ENCODE measurements around the gene FNDC3B.

The FNDC3B gene

GRCh38 chr3:172371544-172371943 lies 332.2 kb downstream of the FNDC3B start:
- Histone ChIP-seq H3K9me3 (ENCODE audit: insufficient read depth, low read depth, low read length) (no peaks in the 10 kb centered on the region), H3K9ac (ENCODE audit: low read depth, low read length) (no peak overlapping the region), H3K27ac (ENCODE audit: low read depth, low read length) (no peak overlapping the region), H3K4me3 (ENCODE audit: low read length) (no peak overlapping the region), H3K4me1 (ENCODE audit: insufficient read depth, low read length) (no peaks in the 10 kb centered on the region), H3K36me3 (ENCODE audit: insufficient read depth, low read length) (peaks cover 60% of the 10 kb centered on the region), H3K27me3 (ENCODE audit: insufficient read depth, low read length) (no peaks in the 10 kb centered on the region)
- 98% methylated on average over 3 of the region's 4 CpGs for WGBS

- Histone ChIP-seq H3K9me3 (ENCODE audit: insufficient read depth, low read depth, low read length) (no peaks in the 10 kb centered on the region), H3K9ac (ENCODE audit: low read depth, low read length) (no peak overlapping the region), H3K36me3 (ENCODE audit: insufficient read depth, low read length) (peaks cover 63% of the 10 kb centered on the region), H3K4me1 (ENCODE audit: insufficient read depth, low read length) (no peaks in the 10 kb centered on the region), H3K27ac (ENCODE audit: low read depth, low read length) (no peak overlapping the region), H3K27me3 (ENCODE audit: insufficient read depth, low read length) (no peaks in the 10 kb centered on the region), H3K4me3 (ENCODE audit: low read length) (no peak overlapping the region)
- 91% methylated on average over 4 of the region's 4 CpGs for WGBS
Observed at GRCh38 chr3:172372895-172373294, 333.5 kb downstream of the FNDC3B start.

- no peaks in the 10 kb centered on the region for H3K27me3 ChIP-seq (ENCODE audit: insufficient read depth, low read length)
- 93% methylated on average over 5 of the region's 5 CpGs for WGBS
- no peak overlapping the region for H3K9ac ChIP-seq (ENCODE audit: low read depth, low read length)
- 0 out of 2 replicates have a peak, but pooled peaks cover under 1% of the 10 kb centered on the region for H3K9me3 ChIP-seq (ENCODE audit: insufficient read depth, low read depth, low read length)
- no peak overlapping the region for H3K4me3 ChIP-seq (ENCODE audit: low read length)
- H3K4me1 ChIP-seq (ENCODE audit: insufficient read depth, low read length): no peaks in the 10 kb centered on the region
- peaks cover 69% of the 10 kb centered on the region for H3K36me3 ChIP-seq (ENCODE audit: insufficient read depth, low read length)
- H3K27ac ChIP-seq (ENCODE audit: low read depth, low read length): no peak overlapping the region
Observed at GRCh38 chr3:172373912-172374311, 334.5 kb downstream of the FNDC3B start.

- H3K9me3 ChIP-seq (ENCODE audit: insufficient read depth, low read depth, low read length): peaks cover 12% of the 10 kb centered on the region; the same call in 1 of the 2 replicates
- 86% methylated on average over 4 of the region's 4 CpGs for WGBS
- H3K36me3 ChIP-seq (ENCODE audit: insufficient read depth, low read length): peaks cover 70% of the 10 kb centered on the region
- no peaks in the 10 kb centered on the region for H3K27me3 ChIP-seq (ENCODE audit: insufficient read depth, low read length)
- no peak overlapping the region for H3K4me3 ChIP-seq (ENCODE audit: low read length)
- no peak overlapping the region for H3K27ac ChIP-seq (ENCODE audit: low read depth, low read length)
- H3K9ac ChIP-seq (ENCODE audit: low read depth, low read length): no peak overlapping the region
- H3K4me1 ChIP-seq (ENCODE audit: insufficient read depth, low read length): no peaks in the 10 kb centered on the region
Observed at GRCh38 chr3:172375206-172375850, 335.9 kb downstream of the FNDC3B start.

- H3K4me1 ChIP-seq (ENCODE audit: insufficient read depth, low read length): no peaks in the 10 kb centered on the region
- H3K4me3 ChIP-seq (ENCODE audit: low read length): no peak overlapping the region
- no peak overlapping the region for H3K27ac ChIP-seq (ENCODE audit: low read depth, low read length)
- no peaks in the 10 kb centered on the region for H3K27me3 ChIP-seq (ENCODE audit: insufficient read depth, low read length)
- no peak overlapping the region for H3K9ac ChIP-seq (ENCODE audit: low read depth, low read length)
- peaks cover 71% of the 10 kb centered on the region for H3K36me3 ChIP-seq (ENCODE audit: insufficient read depth, low read length)
- peaks cover 20% of the 10 kb centered on the region; the same call in 1 of the 2 replicates for H3K9me3 ChIP-seq (ENCODE audit: insufficient read depth, low read depth, low read length)
Observed at GRCh38 chr3:172376402-172376801, 337.0 kb downstream of the FNDC3B start.

GRCh38 chr3:172376881-172377280 lies 337.5 kb downstream of the FNDC3B start:
- 97% methylated on average over 4 of the region's 4 CpGs for WGBS
- H3K27me3 ChIP-seq (ENCODE audit: insufficient read depth, low read length): no peaks in the 10 kb centered on the region
- peaks cover 20% of the 10 kb centered on the region; the same call in 1 of the 2 replicates for H3K9me3 ChIP-seq (ENCODE audit: insufficient read depth, low read depth, low read length)
- H3K27ac ChIP-seq (ENCODE audit: low read depth, low read length): no peak overlapping the region
- no peak overlapping the region for H3K9ac ChIP-seq (ENCODE audit: low read depth, low read length)
- H3K36me3 ChIP-seq (ENCODE audit: insufficient read depth, low read length): peaks cover 66% of the 10 kb centered on the region
- H3K4me1 ChIP-seq (ENCODE audit: insufficient read depth, low read length): no peaks in the 10 kb centered on the region
- H3K4me3 ChIP-seq (ENCODE audit: low read length): no peak overlapping the region

GRCh38 chr3:172378439-172378838 lies 339.1 kb downstream of the FNDC3B start:
- no peaks in the 10 kb centered on the region for H3K27me3 ChIP-seq (ENCODE audit: insufficient read depth, low read length)
- H3K9ac ChIP-seq (ENCODE audit: low read depth, low read length): no peak overlapping the region
- no peak overlapping the region for H3K4me3 ChIP-seq (ENCODE audit: low read length)
- H3K4me1 ChIP-seq (ENCODE audit: insufficient read depth, low read length): no peaks in the 10 kb centered on the region
- WGBS: 89% methylated on average over 2 of the region's 2 CpGs
- no peak overlapping the region for H3K27ac ChIP-seq (ENCODE audit: low read depth, low read length)
- H3K36me3 ChIP-seq (ENCODE audit: insufficient read depth, low read length): peaks cover 63% of the 10 kb centered on the region
- H3K9me3 ChIP-seq (ENCODE audit: insufficient read depth, low read depth, low read length): peaks cover 20% of the 10 kb centered on the region; the same call in 1 of the 2 replicates

- H3K4me3 ChIP-seq (ENCODE audit: low read length): no peak overlapping the region
- WGBS: 93% methylated on average over 2 of the region's 2 CpGs
- H3K9ac ChIP-seq (ENCODE audit: low read depth, low read length): no peak overlapping the region
- no peaks in the 10 kb centered on the region for H3K27me3 ChIP-seq (ENCODE audit: insufficient read depth, low read length)
- H3K4me1 ChIP-seq (ENCODE audit: insufficient read depth, low read length): no peaks in the 10 kb centered on the region
- H3K27ac ChIP-seq (ENCODE audit: low read depth, low read length): no peak overlapping the region
- H3K9me3 ChIP-seq (ENCODE audit: insufficient read depth, low read depth, low read length): peaks cover 20% of the 10 kb centered on the region; the same call in 1 of the 2 replicates
- peaks cover 58% of the 10 kb centered on the region for H3K36me3 ChIP-seq (ENCODE audit: insufficient read depth, low read length)
Observed at GRCh38 chr3:172379372-172379771, 340.0 kb downstream of the FNDC3B start.

GRCh38 chr3:172380632-172381031 lies 341.3 kb downstream of the FNDC3B start:
- WGBS: 93% methylated on average over 2 of the region's 2 CpGs
- H3K9ac ChIP-seq (ENCODE audit: low read depth, low read length): no peak overlapping the region
- H3K27ac ChIP-seq (ENCODE audit: low read depth, low read length): no peak overlapping the region
- peaks cover 20% of the 10 kb centered on the region; the same call in 1 of the 2 replicates for H3K9me3 ChIP-seq (ENCODE audit: insufficient read depth, low read depth, low read length)
- H3K36me3 ChIP-seq (ENCODE audit: insufficient read depth, low read length): peaks cover 51% of the 10 kb centered on the region
- H3K4me1 ChIP-seq (ENCODE audit: insufficient read depth, low read length): no peaks in the 10 kb centered on the region
- H3K4me3 ChIP-seq (ENCODE audit: low read length): no peak overlapping the region
- H3K27me3 ChIP-seq (ENCODE audit: insufficient read depth, low read length): no peaks in the 10 kb centered on the region

- no peaks in the 10 kb centered on the region for H3K27me3 ChIP-seq (ENCODE audit: insufficient read depth, low read length)
- 96% methylated on average over 3 of the region's 3 CpGs for WGBS
Observed at GRCh38 chr3:172383306-172383796, 344.0 kb downstream of the FNDC3B start.

GRCh38 chr3:172384836-172385235 lies 345.5 kb downstream of the FNDC3B start:
- Histone ChIP-seq H3K9ac (ENCODE audit: low read depth, low read length) (no peak overlapping the region), H3K9me3 (ENCODE audit: insufficient read depth, low read depth, low read length) (peaks cover 10% of the 10 kb centered on the region; the same call in 1 of the 2 replicates), H3K4me1 (ENCODE audit: insufficient read depth, low read length) (no peaks in the 10 kb centered on the region), H3K4me3 (ENCODE audit: low read length) (no peak overlapping the region), H3K36me3 (ENCODE audit: insufficient read depth, low read length) (peaks cover 15% of the 10 kb centered on the region), H3K27me3 (ENCODE audit: insufficient read depth, low read length) (no peaks in the 10 kb centered on the region), H3K27ac (ENCODE audit: low read depth, low read length) (no peak overlapping the region)
- WGBS: 88% methylated on average over 2 of the region's 3 CpGs

More at GRCh38 chr3:172383306-172383796, 344.0 kb downstream of the FNDC3B start:
- H3K36me3 ChIP-seq (ENCODE audit: insufficient read depth, low read length): peaks cover 30% of the 10 kb centered on the region
- H3K4me1 ChIP-seq (ENCODE audit: insufficient read depth, low read length): no peaks in the 10 kb centered on the region
- H3K9ac ChIP-seq (ENCODE audit: low read depth, low read length): no peak overlapping the region
- peaks cover 20% of the 10 kb centered on the region; the same call in 1 of the 2 replicates for H3K9me3 ChIP-seq (ENCODE audit: insufficient read depth, low read depth, low read length)
- no peak overlapping the region for H3K4me3 ChIP-seq (ENCODE audit: low read length)
- no peak overlapping the region for H3K27ac ChIP-seq (ENCODE audit: low read depth, low read length)

Measured in HUES64 (cell line).